Measurements from ENCODE around the gene IL17C.

DNA sequence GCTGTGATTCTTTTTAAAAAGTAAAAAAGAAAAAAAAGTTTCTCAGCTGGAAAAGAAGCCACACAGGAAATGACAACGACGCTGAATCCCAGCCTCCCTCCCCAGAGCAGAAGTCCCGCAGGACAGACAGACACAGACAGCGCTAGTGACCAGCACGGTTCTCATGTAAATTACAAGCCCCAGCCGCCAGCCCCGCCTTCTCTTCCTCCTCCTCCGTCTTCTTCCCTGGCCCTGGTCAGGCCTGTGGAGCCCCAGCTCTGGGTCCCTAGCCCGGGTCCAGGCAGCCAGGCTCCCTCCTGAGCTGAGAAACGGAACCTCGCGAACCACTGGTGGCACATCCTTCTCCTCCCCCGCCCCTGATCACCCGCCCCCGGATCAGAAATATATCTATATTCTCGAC, 7.0 kb upstream of the IL17C start:
- TF ChIP-seq CTCF (IDR thresholded peaks at IDR 0.05; ENCODE audit: insufficient read depth, low read length, poor library complexity, severe bottlenecking) (no peak), EZH2phosphoT487 (conservative IDR thresholded peaks at IDR 0.05; ENCODE audit: low read length) (no peak)

Measured in SU-DHL-6 (cell line).